ENCODE data around the gene FCHO1. TPM values are rescaled to one million over a fixed set of nuclear protein-coding genes. Genes with fewer than 3 reads are reported as not detected.

Gene FCHO1
- total and polyA plus RNA-seq, 4 donors = 1.5 to 6.9 (median 2.3) TPM

DNA sequence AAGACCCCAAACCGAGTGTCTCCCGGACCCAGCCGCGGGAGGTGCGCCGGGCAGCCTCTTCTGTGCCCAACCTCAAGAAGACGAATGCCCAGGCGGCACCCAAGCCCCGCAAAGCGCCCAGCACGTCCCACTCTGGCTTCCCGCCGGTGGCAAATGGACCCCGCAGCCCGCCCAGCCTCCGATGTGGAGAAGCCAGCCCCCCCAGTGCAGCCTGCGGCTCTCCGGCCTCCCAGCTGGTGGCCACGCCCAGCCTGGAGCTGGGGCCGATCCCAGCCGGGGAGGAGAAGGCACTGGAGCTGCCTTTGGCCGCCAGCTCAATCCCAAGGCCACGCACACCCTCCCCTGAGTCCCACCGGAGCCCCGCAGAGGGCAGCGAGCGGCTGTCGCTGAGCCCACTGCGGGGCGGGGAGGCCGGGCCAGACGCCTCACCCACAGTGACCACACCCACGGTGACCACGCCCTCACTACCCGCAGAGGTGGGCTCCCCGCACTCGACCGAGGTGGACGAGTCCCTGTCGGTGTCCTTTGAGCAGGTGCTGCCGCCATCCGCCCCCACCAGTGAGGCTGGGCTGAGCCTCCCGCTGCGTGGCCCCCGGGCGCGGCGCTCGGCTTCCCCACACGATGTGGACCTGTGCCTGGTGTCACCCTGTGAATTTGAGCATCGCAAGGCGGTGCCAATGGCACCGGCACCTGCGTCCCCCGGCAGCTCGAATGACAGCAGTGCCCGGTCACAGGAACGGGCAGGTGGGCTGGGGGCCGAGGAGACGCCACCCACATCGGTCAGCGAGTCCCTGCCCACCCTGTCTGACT is 24.1 kb upstream of the FCHO1 start:
- Histone ChIP-seq H3K36me3 (ENCODE audit: control insufficient read depth in 1 of 2, insufficient read depth in 2 of 2, low read length in 1 of 2) (peaks cover 0 to 12% of the 10 kb centered on the region in 2 donors), H3K4me3 (ENCODE audit: low read length in 2 of 2) (no peak overlapping the region), H3K4me1 (ENCODE audit: control insufficient read depth in 1 of 2, insufficient read depth in 2 of 2, low read length in 2 of 2) (no peaks in the 10 kb centered on the region), H3K27me3 (ENCODE audit: control insufficient read depth in 1 of 2, insufficient read depth in 2 of 2, low read length in 1 of 2) (no peaks in the 10 kb centered on the region), H3K9me3 (ENCODE audit: control insufficient read depth, low read length) (no peaks in the 10 kb centered on the region), H3K27ac (ENCODE audit: low read depth in 1 of 2, low read length in 2 of 2) (no peak overlapping the region)
- intact Hi-C loops (cut with DNase I) = no loop called here
- DNase-seq (no peak), ATAC-seq (ENCODE audit: low FRiP score) (peak; percentile 35)
- WGBS, 2 donors = 89 to 91% methylated on average over 58 to 62 of the region's 62 CpGs

DNA sequence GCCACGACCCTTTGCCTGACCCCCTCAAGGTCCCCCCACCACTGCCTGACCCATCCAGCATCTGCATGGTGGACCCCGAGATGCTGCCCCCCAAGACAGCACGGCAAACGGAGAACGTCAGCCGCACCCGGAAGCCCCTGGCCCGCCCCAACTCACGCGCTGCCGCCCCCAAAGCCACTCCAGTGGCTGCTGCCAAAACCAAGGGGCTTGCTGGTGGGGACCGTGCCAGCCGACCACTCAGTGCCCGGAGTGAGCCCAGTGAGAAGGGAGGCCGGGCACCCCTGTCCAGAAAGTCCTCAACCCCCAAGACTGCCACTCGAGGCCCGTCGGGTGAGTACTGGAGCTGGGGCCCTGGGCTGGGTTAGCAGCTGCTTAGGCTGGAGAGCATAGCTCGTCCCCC is 23.4 kb upstream of the FCHO1 start:
- H3K27ac ChIP-seq (ENCODE audit: low read depth in 1 of 2, low read length in 2 of 2) = no peak overlapping the region
- H3K36me3 ChIP-seq (ENCODE audit: control insufficient read depth in 1 of 2, insufficient read depth in 2 of 2, low read length in 1 of 2) = peaks cover 0 to 12% of the 10 kb centered on the region in 2 donors
- WGBS, 2 donors = 90% methylated on average over 19 of the region's 19 CpGs

GRCh38 chr19:17733127-17733526 is 18.1 kb upstream of the FCHO1 start:
- Histone ChIP-seq H3K4me1 (ENCODE audit: control insufficient read depth in 1 of 2, insufficient read depth in 2 of 2, low read length in 2 of 2) (no peaks in the 10 kb centered on the region), H3K9me3 (ENCODE audit: control insufficient read depth, low read length) (no peaks in the 10 kb centered on the region), H3K27me3 (ENCODE audit: control insufficient read depth in 1 of 2, insufficient read depth in 2 of 2, low read length in 1 of 2) (no peaks in the 10 kb centered on the region), H3K27ac (ENCODE audit: low read depth in 1 of 2, low read length in 2 of 2) (no peak overlapping the region), H3K4me3 (ENCODE audit: low read length in 2 of 2) (no peak overlapping the region), H3K36me3 (ENCODE audit: control insufficient read depth in 1 of 2, insufficient read depth in 2 of 2, low read length in 1 of 2) (peaks cover 2 to 8% of the 10 kb centered on the region in 2 donors)
- ATAC-seq (ENCODE audit: low FRiP score) (no peak), DNase-seq (no peak)
- intact Hi-C loops (cut with DNase I) = no loop called here
- WGBS, 2 donors = 96% methylated on average over 22 of the region's 22 CpGs

More for the DNA sequence above, 23.4 kb upstream of the FCHO1 start:
- Histone ChIP-seq H3K4me3 (ENCODE audit: low read length in 2 of 2) (no peak overlapping the region), H3K9me3 (ENCODE audit: control insufficient read depth, low read length) (no peaks in the 10 kb centered on the region), H3K4me1 (ENCODE audit: control insufficient read depth in 1 of 2, insufficient read depth in 2 of 2, low read length in 2 of 2) (no peaks in the 10 kb centered on the region), H3K27me3 (ENCODE audit: control insufficient read depth in 1 of 2, insufficient read depth in 2 of 2, low read length in 1 of 2) (no peaks in the 10 kb centered on the region)
- intact Hi-C loops (cut with DNase I) = no loop called here
- DNase-seq (no peak), ATAC-seq (ENCODE audit: low FRiP score) (no peak)

DNA sequence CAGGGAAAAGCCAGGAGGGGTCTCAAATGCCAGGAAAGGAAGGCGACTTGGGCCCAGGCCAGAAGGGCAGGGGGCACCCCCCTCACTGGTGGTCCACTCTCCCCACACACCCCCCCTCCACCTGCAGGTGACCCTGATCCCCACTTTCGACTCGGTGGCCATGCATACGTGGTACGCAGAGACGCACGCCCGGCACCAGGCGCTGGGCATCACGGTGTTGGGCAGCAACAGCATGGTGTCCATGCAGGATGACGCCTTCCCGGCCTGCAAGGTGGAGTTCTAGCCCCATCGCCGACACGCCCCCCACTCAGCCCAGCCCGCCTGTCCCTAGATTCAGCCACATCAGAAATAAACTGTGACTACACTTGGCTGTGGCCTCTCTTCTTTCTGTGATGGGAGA is 17.1 kb upstream of the FCHO1 start:
- H3K36me3 ChIP-seq (ENCODE audit: control insufficient read depth in 1 of 2, insufficient read depth in 2 of 2, low read length in 1 of 2) = peaks cover 2 to 7% of the 10 kb centered on the region in 2 donors
- intact Hi-C loops (cut with DNase I) = no loop called here
- WGBS, 2 donors = 92 to 95% methylated on average over 16 of the region's 16 CpGs

DNA sequence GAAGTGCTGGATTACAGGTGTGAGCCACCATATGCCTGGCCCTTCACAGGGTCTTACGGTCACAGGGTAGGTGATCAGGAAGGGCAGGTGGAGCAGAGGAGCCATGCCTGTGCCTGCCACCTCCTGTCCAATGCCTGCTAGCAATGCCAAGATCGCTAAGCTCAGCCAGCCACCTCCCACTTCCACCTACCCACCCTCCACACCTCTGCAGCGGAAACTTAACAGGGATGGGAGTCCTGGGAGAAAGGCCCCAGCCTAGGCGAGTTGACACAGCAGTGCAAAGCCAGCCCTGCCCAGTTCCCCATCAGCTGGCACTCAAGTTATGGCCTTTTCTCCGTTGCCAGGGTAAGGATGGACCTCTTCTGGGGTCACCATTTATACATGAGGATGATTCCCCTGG is 15.9 kb upstream of the FCHO1 start:
- DNase-seq (no peak), ATAC-seq (ENCODE audit: low FRiP score) (no peak)
- Histone ChIP-seq H3K36me3 (ENCODE audit: control insufficient read depth in 1 of 2, insufficient read depth in 2 of 2, low read length in 1 of 2) (peaks cover 2 to 5% of the 10 kb centered on the region in 2 donors), H3K27ac (ENCODE audit: low read depth in 1 of 2, low read length in 2 of 2) (no peak overlapping the region), H3K9me3 (ENCODE audit: control insufficient read depth, low read length) (no peaks in the 10 kb centered on the region), H3K4me3 (ENCODE audit: low read length in 2 of 2) (no peak overlapping the region), H3K4me1 (ENCODE audit: control insufficient read depth in 1 of 2, insufficient read depth in 2 of 2, low read length in 2 of 2) (no peaks in the 10 kb centered on the region), H3K27me3 (ENCODE audit: control insufficient read depth in 1 of 2, insufficient read depth in 2 of 2, low read length in 1 of 2) (no peaks in the 10 kb centered on the region)
- 88 to 92% methylated on average over 5 of the region's 5 CpGs for WGBS, 2 donors
- intact Hi-C loops (cut with DNase I) = no loop called here

More for the DNA sequence above, 17.1 kb upstream of the FCHO1 start:
- Histone ChIP-seq H3K27ac (ENCODE audit: low read depth in 1 of 2, low read length in 2 of 2) (no peak overlapping the region), H3K4me3 (ENCODE audit: low read length in 2 of 2) (no peak overlapping the region), H3K4me1 (ENCODE audit: control insufficient read depth in 1 of 2, insufficient read depth in 2 of 2, low read length in 2 of 2) (no peaks in the 10 kb centered on the region), H3K27me3 (ENCODE audit: control insufficient read depth in 1 of 2, insufficient read depth in 2 of 2, low read length in 1 of 2) (no peaks in the 10 kb centered on the region), H3K9me3 (ENCODE audit: control insufficient read depth, low read length) (no peaks in the 10 kb centered on the region)
- DNase-seq (no peak), ATAC-seq (ENCODE audit: low FRiP score) (peak; percentile 36)

GRCh38 chr19:17737690-17738153 is 13.6 kb upstream of the FCHO1 start:
- no peak for ATAC-seq (ENCODE audit: low FRiP score)
- H3K27ac ChIP-seq (ENCODE audit: low read depth in 1 of 2, low read length in 2 of 2) = no peak overlapping the region
- H3K9me3 ChIP-seq (ENCODE audit: control insufficient read depth, low read length) = no peaks in the 10 kb centered on the region
- no peak overlapping the region for H3K4me3 ChIP-seq (ENCODE audit: low read length in 2 of 2)
- H3K27me3 ChIP-seq (ENCODE audit: control insufficient read depth in 1 of 2, insufficient read depth in 2 of 2, low read length in 1 of 2) = no peaks in the 10 kb centered on the region
- no peak for DNase-seq
- WGBS, 2 donors = 89 to 91% methylated on average over 7 of the region's 7 CpGs
- H3K36me3 ChIP-seq (ENCODE audit: control insufficient read depth in 1 of 2, insufficient read depth in 2 of 2, low read length in 1 of 2) = peaks cover 2 to 5% of the 10 kb centered on the region in 2 donors
- intact Hi-C loops (cut with DNase I) = no loop called here
- no peaks in the 10 kb centered on the region for H3K4me1 ChIP-seq (ENCODE audit: control insufficient read depth in 1 of 2, insufficient read depth in 2 of 2, low read length in 2 of 2)

DNA sequence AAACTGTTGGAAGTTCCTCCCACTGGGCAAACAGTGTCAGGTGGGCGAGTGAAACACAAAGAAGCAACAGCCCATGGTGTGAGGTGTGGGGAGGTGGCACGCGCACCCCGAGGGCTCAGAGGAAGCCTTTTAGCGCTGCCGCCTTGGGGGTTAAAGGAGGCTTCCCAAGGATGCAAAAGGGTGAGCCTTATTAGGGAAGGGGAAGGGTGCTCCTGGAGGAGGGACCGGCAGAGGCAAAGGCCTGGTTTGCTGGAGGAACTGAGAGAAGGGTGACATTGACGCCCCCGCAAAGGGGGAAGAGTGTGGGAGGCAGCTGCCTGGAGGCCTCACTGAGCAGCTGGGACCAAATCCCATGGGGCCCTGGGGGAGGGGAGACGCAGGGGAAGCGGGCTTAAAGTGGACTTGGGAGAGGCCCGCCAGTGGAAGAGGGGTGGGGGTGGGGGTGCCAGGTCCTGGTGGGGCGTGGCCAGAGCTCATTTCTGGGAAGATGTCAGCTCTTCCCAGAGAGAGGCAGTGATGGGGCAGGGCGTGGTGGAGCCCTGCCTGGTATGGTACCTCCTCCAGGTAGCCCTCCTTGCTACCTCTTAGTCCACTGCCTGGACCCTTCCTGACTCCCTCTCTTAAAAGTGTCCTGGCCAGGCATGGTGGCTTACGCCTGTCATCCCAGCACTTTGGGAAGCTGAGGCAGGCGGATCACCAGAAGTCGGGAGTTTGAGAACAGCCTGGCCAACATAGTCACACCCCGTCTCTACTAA is 12.0 kb upstream of the FCHO1 start:
- ATAC-seq (ENCODE audit: low FRiP score) = no peak
- no peaks in the 10 kb centered on the region for H3K4me1 ChIP-seq (ENCODE audit: control insufficient read depth in 1 of 2, insufficient read depth in 2 of 2, low read length in 2 of 2)

GRCh38 chr19:17741456-17741855 is 9.8 kb upstream of the FCHO1 start:
- Histone ChIP-seq H3K4me3 (ENCODE audit: low read length in 2 of 2) (no peak overlapping the region), H3K27me3 (ENCODE audit: control insufficient read depth in 1 of 2, insufficient read depth in 2 of 2, low read length in 1 of 2) (no peaks in the 10 kb centered on the region), H3K9me3 (ENCODE audit: control insufficient read depth, low read length) (no peaks in the 10 kb centered on the region), H3K4me1 (ENCODE audit: control insufficient read depth in 1 of 2, insufficient read depth in 2 of 2, low read length in 2 of 2) (no peaks in the 10 kb centered on the region), H3K27ac (ENCODE audit: low read depth in 1 of 2, low read length in 2 of 2) (no peak overlapping the region), H3K36me3 (ENCODE audit: control insufficient read depth in 1 of 2, insufficient read depth in 2 of 2, low read length in 1 of 2) (no peaks in the 10 kb centered on the region)
- intact Hi-C loops (cut with DNase I) = no loop called here
- 92 to 93% methylated on average over 2 of the region's 2 CpGs for WGBS, 2 donors
- ATAC-seq (ENCODE audit: low FRiP score) (no peak), DNase-seq (no peak)

More for the DNA sequence above, 12.0 kb upstream of the FCHO1 start:
- H3K4me3 ChIP-seq (ENCODE audit: low read length in 2 of 2) = no peak overlapping the region
- H3K9me3 ChIP-seq (ENCODE audit: control insufficient read depth, low read length) = no peaks in the 10 kb centered on the region
- no peaks in the 10 kb centered on the region for H3K36me3 ChIP-seq (ENCODE audit: control insufficient read depth in 1 of 2, insufficient read depth in 2 of 2, low read length in 1 of 2)
- 60 to 62% methylated on average over 18 of the region's 18 CpGs for WGBS, 2 donors
- no peaks in the 10 kb centered on the region for H3K27me3 ChIP-seq (ENCODE audit: control insufficient read depth in 1 of 2, insufficient read depth in 2 of 2, low read length in 1 of 2)
- intact Hi-C loops (cut with DNase I) = no loop called here
- DNase-seq = peak in 1 of 2 donors; percentile 76
- H3K27ac ChIP-seq (ENCODE audit: low read depth in 1 of 2, low read length in 2 of 2) = no peak overlapping the region

All from aorta (tissue), 5 donors.